Neuron (in vitro differentiated cells): Measurements from ENCODE around the gene GABBR2.

Experiments
- H2AFZ ChIP-seq: one replicate; pipeline ENCODE4 v1.6.1; 2013; ENCODE audit warnings: low read depth, mild to moderate bottlenecking, inconsistent platforms, low read length, moderate library complexity
- H3K27me3 ChIP-seq: one replicate; pipeline ENCODE4 v1.6.1; 2013; ENCODE audit warnings: low read length; ENCODE audit not compliant: insufficient read depth
- H3K36me3 ChIP-seq: one replicate; pipeline ENCODE4 v1.6.1; 2013; ENCODE audit warnings: low read length; ENCODE audit not compliant: insufficient read depth
- H3K4me1 ChIP-seq: one replicate; pipeline ENCODE4 v1.6.1; 2013; ENCODE audit warnings: low read length; ENCODE audit not compliant: insufficient read depth
- H3K4me3 ChIP-seq: 2 replicates; pipeline ENCODE4 v1.5.1; 2013; ENCODE audit warnings: mild to moderate bottlenecking, low read length, moderate library complexity
- H3K9me3 ChIP-seq: one replicate; pipeline ENCODE4 v1.6.1; 2013; ENCODE audit warnings: low read length

The GABBR2 gene

GRCh38 chr9:98627296-98627695 lies 81.4 kb downstream of the GABBR2 start:
- Histone ChIP-seq H3K4me1 (no peaks in the 10 kb centered on the region), H2AFZ (no peak overlapping the region), H3K27me3 (peaks cover 8% of the 10 kb centered on the region), H3K9me3 (no peaks in the 10 kb centered on the region), H3K4me3 (no peak overlapping the region), H3K36me3 (no peaks in the 10 kb centered on the region)

GRCh38 chr9:98625728-98626127 lies 83.0 kb downstream of the GABBR2 start:
- peaks cover 8% of the 10 kb centered on the region for H3K27me3 ChIP-seq
- no peaks in the 10 kb centered on the region for H3K4me1 ChIP-seq
- H3K9me3 ChIP-seq, result no peaks in the 10 kb centered on the region
- H3K36me3 ChIP-seq, result no peaks in the 10 kb centered on the region
- no peak overlapping the region for H3K4me3 ChIP-seq
- H2AFZ ChIP-seq, result no peak overlapping the region

- H2AFZ ChIP-seq, result no peak overlapping the region
- no peaks in the 10 kb centered on the region for H3K36me3 ChIP-seq
- H3K9me3 ChIP-seq, result no peaks in the 10 kb centered on the region
- no peak overlapping the region for H3K4me3 ChIP-seq
- H3K27me3 ChIP-seq, result peaks cover 3% of the 10 kb centered on the region
- H3K4me1 ChIP-seq, result no peaks in the 10 kb centered on the region
Measured at GRCh38 chr9:98619788-98620187, 88.9 kb downstream of the GABBR2 start.

GRCh38 chr9:98615633-98616032 lies 93.1 kb downstream of the GABBR2 start:
- Histone ChIP-seq H3K4me1 (no peaks in the 10 kb centered on the region), H2AFZ (no peak overlapping the region), H3K36me3 (no peaks in the 10 kb centered on the region), H3K27me3 (peaks cover 3% of the 10 kb centered on the region), H3K4me3 (no peak overlapping the region), H3K9me3 (no peaks in the 10 kb centered on the region)

- Histone ChIP-seq H3K36me3 (no peaks in the 10 kb centered on the region), H3K9me3 (no peaks in the 10 kb centered on the region), H2AFZ (no peak overlapping the region), H3K4me1 (no peaks in the 10 kb centered on the region), H3K27me3 (peaks cover 3% of the 10 kb centered on the region), H3K4me3 (no peak overlapping the region)
Measured at GRCh38 chr9:98614941-98615340, 93.8 kb downstream of the GABBR2 start.

GRCh38 chr9:98612061-98612752 lies 96.5 kb downstream of the GABBR2 start:
- Histone ChIP-seq H3K36me3 (no peaks in the 10 kb centered on the region), H3K27me3 (peaks cover 3% of the 10 kb centered on the region), H2AFZ (no peak overlapping the region), H3K4me1 (no peaks in the 10 kb centered on the region), H3K9me3 (no peaks in the 10 kb centered on the region), H3K4me3 (no peak overlapping the region)

- H2AFZ ChIP-seq, result no peak overlapping the region
- H3K27me3 ChIP-seq, result peaks cover 3% of the 10 kb centered on the region
- no peaks in the 10 kb centered on the region for H3K4me1 ChIP-seq
- H3K36me3 ChIP-seq, result no peaks in the 10 kb centered on the region
- no peak overlapping the region for H3K4me3 ChIP-seq
- H3K9me3 ChIP-seq, result no peaks in the 10 kb centered on the region
Measured at GRCh38 chr9:98611319-98611718, 97.4 kb downstream of the GABBR2 start.

GRCh38 chr9:98610711-98611110 lies 98.0 kb downstream of the GABBR2 start:
- Histone ChIP-seq H3K36me3 (no peaks in the 10 kb centered on the region), H3K27me3 (peaks cover 3% of the 10 kb centered on the region), H3K9me3 (no peaks in the 10 kb centered on the region), H3K4me3 (no peak overlapping the region), H2AFZ (no peak overlapping the region), H3K4me1 (no peaks in the 10 kb centered on the region)

- Histone ChIP-seq H3K4me1 (no peaks in the 10 kb centered on the region), H3K36me3 (no peaks in the 10 kb centered on the region), H3K9me3 (no peaks in the 10 kb centered on the region), H2AFZ (no peak overlapping the region), H3K27me3 (peaks cover 3% of the 10 kb centered on the region), H3K4me3 (no peak overlapping the region)
Measured at GRCh38 chr9:98610211-98610610, 98.5 kb downstream of the GABBR2 start.

- no peaks in the 10 kb centered on the region for H3K4me1 ChIP-seq
- no peak overlapping the region for H2AFZ ChIP-seq
- H3K4me3 ChIP-seq, result no peak overlapping the region
- H3K9me3 ChIP-seq, result no peaks in the 10 kb centered on the region
- H3K27me3 ChIP-seq, result peaks cover 3% of the 10 kb centered on the region
- no peaks in the 10 kb centered on the region for H3K36me3 ChIP-seq
Measured at GRCh38 chr9:98609646-98610045, 99.1 kb downstream of the GABBR2 start.

- no peaks in the 10 kb centered on the region for H3K4me1 ChIP-seq
- H3K36me3 ChIP-seq, result no peaks in the 10 kb centered on the region
- H3K4me3 ChIP-seq, result no peak overlapping the region
- H3K27me3 ChIP-seq, result peaks cover 3% of the 10 kb centered on the region
- no peak overlapping the region for H2AFZ ChIP-seq
- no peaks in the 10 kb centered on the region for H3K9me3 ChIP-seq
Measured at GRCh38 chr9:98607787-98608186, 100.9 kb downstream of the GABBR2 start.

GRCh38 chr9:98607152-98607551 lies 101.6 kb downstream of the GABBR2 start:
- H3K9me3 ChIP-seq, result no peaks in the 10 kb centered on the region
- no peaks in the 10 kb centered on the region for H3K36me3 ChIP-seq
- H2AFZ ChIP-seq, result no peak overlapping the region
- H3K4me1 ChIP-seq, result no peaks in the 10 kb centered on the region
- H3K27me3 ChIP-seq, result peaks cover 3% of the 10 kb centered on the region
- no peak overlapping the region for H3K4me3 ChIP-seq

GRCh38 chr9:98606730-98607129 lies 102.0 kb downstream of the GABBR2 start:
- H3K4me1 ChIP-seq, result no peaks in the 10 kb centered on the region
- H3K4me3 ChIP-seq, result no peak overlapping the region
- no peak overlapping the region for H2AFZ ChIP-seq
- H3K27me3 ChIP-seq, result peaks cover 3% of the 10 kb centered on the region
- H3K9me3 ChIP-seq, result no peaks in the 10 kb centered on the region
- no peaks in the 10 kb centered on the region for H3K36me3 ChIP-seq

GRCh38 chr9:98605116-98605515 lies 103.6 kb downstream of the GABBR2 start:
- Histone ChIP-seq H3K36me3 (no peaks in the 10 kb centered on the region), H3K4me1 (no peaks in the 10 kb centered on the region), H3K4me3 (no peak overlapping the region), H3K27me3 (peaks cover 3% of the 10 kb centered on the region), H3K9me3 (no peaks in the 10 kb centered on the region), H2AFZ (no peak overlapping the region)
